ENCODE results near the gene MAML3.

Gene MAML3

DNA sequence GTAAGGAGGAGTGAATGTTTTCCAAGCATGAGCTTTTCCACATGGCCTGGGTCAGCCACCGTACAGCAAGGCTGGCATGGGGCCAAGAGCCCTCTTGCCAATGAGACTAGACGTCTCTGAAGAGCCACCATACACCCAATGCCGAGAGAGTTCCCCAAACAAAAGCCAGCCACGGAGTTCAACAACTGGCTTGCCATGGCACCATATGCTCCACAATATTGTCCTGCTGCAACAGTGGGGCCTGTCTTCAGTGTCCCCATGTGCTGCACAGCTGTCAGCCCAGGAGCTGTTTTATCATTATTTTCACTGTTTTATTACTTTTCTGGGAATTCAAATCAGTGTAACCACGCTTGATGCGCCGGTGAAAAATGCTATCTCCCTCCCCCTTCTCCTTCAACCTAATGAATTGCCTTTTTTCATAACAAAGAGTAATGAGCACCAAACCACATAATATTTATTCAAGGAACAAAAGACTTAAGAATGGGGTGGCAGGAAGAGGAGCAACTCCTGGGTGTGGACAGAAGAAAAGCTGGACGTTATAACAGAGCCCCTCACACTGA lies 18.4 kb downstream of the MAML3 start:
- Histone ChIP-seq H3K27ac (ENCODE audit: low read depth, low read length) (no peak overlapping the region), H3K9ac (ENCODE audit: low read length) (no peak overlapping the region), H3K4me1 (ENCODE audit: control insufficient read depth, insufficient read depth, low read length) (no peaks in the 10 kb centered on the region), H3K4me3 (ENCODE audit: low read length) (no peak overlapping the region), H3K27me3 (ENCODE audit: control insufficient read depth, insufficient read depth, low read length) (no peaks in the 10 kb centered on the region), H3K36me3 (ENCODE audit: control insufficient read depth, insufficient read depth, low read length) (no peaks in the 10 kb centered on the region)

DNA sequence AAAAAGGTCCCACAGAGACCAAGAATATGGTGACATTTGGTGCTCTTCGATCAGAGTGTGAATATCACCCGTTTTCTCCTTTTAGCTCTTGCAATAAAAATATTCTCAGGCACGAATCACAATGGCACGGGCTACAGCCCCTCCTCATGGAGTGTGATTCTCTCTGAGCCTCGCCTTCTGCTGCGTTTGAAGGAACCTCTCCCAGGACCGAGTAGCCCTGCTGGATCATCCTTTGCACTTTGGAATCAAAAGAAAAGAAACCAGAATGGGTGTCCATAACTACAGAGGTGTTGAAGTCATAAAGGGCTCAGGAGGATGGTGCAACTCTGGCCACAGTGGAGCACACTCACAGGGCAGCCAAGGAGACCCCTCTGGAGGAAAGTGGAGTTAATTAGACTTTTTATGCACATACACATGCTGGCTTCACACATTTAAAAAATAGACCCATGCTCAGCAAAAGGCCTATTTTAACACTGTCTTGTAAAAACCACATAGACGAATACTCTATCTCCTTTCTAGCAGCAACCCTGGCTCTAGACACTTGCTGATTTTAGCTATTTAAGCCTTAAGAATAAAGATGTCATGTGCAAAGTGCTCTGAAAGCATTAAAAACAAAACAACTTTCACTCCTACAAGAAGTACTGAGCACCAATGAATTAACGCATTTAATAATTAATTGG lies 19.1 kb downstream of the MAML3 start:
- no peak overlapping the region for H3K9ac ChIP-seq (ENCODE audit: low read length)
- H3K4me1 ChIP-seq (ENCODE audit: control insufficient read depth, insufficient read depth, low read length), result no peaks in the 10 kb centered on the region
- no peak overlapping the region for H3K27ac ChIP-seq (ENCODE audit: low read depth, low read length)
- H3K36me3 ChIP-seq (ENCODE audit: control insufficient read depth, insufficient read depth, low read length), result no peaks in the 10 kb centered on the region
- H3K4me3 ChIP-seq (ENCODE audit: low read length), result no peak overlapping the region
- H3K27me3 ChIP-seq (ENCODE audit: control insufficient read depth, insufficient read depth, low read length), result no peaks in the 10 kb centered on the region

DNA sequence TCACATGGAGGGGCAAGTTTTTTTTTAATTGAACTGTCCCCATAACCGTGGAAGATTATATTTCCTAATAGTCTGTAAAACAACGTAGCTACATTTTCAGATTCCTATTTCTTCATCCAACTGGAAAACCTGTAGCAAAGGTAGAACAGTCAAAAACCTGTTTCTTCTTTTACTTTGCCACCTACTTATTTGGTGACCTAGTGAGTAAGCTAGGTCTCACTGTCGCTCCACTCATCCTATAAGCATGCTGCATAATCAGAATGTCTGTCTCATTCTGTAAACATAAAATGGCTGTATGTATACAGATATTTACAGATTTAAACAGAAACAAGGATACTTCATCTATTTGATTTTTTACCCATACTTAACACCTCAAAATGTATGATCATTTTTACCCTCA lies 20.4 kb downstream of the MAML3 start:
- H3K4me1 ChIP-seq (ENCODE audit: control insufficient read depth, insufficient read depth, low read length), result no peaks in the 10 kb centered on the region
- no peak overlapping the region for H3K4me3 ChIP-seq (ENCODE audit: low read length)

DNA sequence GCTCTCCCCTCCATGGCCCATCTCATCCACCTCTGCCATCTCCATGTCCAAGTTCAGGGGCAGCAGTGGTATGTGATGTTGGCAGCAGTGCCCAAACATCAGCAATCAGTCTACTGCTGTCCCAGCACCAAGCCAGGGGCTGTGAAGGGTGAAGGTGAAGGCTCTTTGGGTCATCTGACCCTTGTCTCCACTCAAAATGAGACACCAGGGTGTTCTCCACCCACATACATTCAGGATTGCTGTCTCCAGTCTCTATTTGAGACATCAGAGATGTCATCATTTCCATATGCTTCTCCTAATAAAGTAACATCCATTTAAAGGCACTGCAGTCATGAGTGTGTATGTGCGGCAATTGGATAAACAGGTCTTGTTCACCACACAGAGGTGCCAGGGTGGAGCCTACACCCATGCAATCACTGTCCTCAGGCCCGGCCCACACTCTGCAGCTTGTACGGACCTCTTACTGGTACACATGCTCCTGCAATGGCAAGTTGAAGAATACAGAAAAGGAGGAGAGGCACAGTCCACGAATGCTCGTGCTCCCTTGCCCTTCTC lies 22.2 kb downstream of the MAML3 start:
- no peak overlapping the region for H3K4me3 ChIP-seq (ENCODE audit: low read length)
- H3K9ac ChIP-seq (ENCODE audit: low read length), result no peak overlapping the region
- H3K27me3 ChIP-seq (ENCODE audit: control insufficient read depth, insufficient read depth, low read length), result no peaks in the 10 kb centered on the region
- no peaks in the 10 kb centered on the region for H3K4me1 ChIP-seq (ENCODE audit: control insufficient read depth, insufficient read depth, low read length)
- H3K36me3 ChIP-seq (ENCODE audit: control insufficient read depth, insufficient read depth, low read length), result no peaks in the 10 kb centered on the region
- no peak overlapping the region for H3K27ac ChIP-seq (ENCODE audit: low read depth, low read length)

More for the DNA sequence above, 20.4 kb downstream of the MAML3 start:
- no peaks in the 10 kb centered on the region for H3K27me3 ChIP-seq (ENCODE audit: control insufficient read depth, insufficient read depth, low read length)
- H3K36me3 ChIP-seq (ENCODE audit: control insufficient read depth, insufficient read depth, low read length), result no peaks in the 10 kb centered on the region
- no peak overlapping the region for H3K27ac ChIP-seq (ENCODE audit: low read depth, low read length)
- no peak overlapping the region for H3K9ac ChIP-seq (ENCODE audit: low read length)

DNA sequence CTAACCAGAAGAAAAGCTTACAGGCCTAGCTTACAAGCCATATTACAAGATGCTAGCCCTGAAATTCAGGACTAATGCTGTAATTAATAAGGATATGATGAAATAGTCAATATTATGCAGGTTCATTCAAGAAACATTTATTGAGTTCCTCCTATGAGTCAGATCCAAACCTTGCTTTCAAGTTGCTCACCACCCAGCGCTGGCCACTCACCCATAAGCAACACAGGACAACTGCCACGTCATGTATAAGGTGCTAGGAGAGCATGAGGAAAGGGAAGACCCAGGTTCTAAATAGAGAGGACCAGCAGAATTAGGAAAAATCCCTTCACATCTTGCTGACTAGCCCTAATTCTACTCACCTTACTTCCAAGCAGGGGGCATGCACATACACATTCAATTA lies 23.3 kb downstream of the MAML3 start:
- no peak overlapping the region for H3K9ac ChIP-seq (ENCODE audit: low read length)
- H3K4me3 ChIP-seq (ENCODE audit: low read length), result no peak overlapping the region
- H3K27me3 ChIP-seq (ENCODE audit: control insufficient read depth, insufficient read depth, low read length), result no peaks in the 10 kb centered on the region
- H3K36me3 ChIP-seq (ENCODE audit: control insufficient read depth, insufficient read depth, low read length), result no peaks in the 10 kb centered on the region
- H3K27ac ChIP-seq (ENCODE audit: low read depth, low read length), result no peak overlapping the region
- no peaks in the 10 kb centered on the region for H3K4me1 ChIP-seq (ENCODE audit: control insufficient read depth, insufficient read depth, low read length)

DNA sequence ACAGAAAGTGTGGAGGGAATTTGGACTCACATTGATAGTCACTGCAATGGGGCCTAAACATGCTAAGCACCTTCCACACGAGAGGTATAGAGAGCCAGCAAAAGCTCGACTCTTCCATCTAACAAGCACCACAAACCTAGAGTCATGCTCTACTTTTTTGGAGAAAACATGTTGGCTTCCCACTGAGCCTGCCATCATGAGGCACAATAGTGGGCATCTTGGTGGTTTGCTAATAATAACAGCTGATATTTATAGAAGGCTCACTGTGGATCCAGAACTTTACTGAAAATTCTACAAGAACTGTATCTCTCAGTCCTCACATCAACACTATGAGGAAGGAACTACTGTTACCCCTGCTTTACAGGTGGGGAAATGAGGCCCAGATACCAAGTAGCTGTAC lies 26.6 kb downstream of the MAML3 start:
- no peaks in the 10 kb centered on the region for H3K27me3 ChIP-seq (ENCODE audit: control insufficient read depth, insufficient read depth, low read length)
- no peak overlapping the region for H3K27ac ChIP-seq (ENCODE audit: low read depth, low read length)
- H3K36me3 ChIP-seq (ENCODE audit: control insufficient read depth, insufficient read depth, low read length), result no peaks in the 10 kb centered on the region
- H3K4me1 ChIP-seq (ENCODE audit: control insufficient read depth, insufficient read depth, low read length), result no peaks in the 10 kb centered on the region
- no peak overlapping the region for H3K9ac ChIP-seq (ENCODE audit: low read length)
- no peak overlapping the region for H3K4me3 ChIP-seq (ENCODE audit: low read length)

DNA sequence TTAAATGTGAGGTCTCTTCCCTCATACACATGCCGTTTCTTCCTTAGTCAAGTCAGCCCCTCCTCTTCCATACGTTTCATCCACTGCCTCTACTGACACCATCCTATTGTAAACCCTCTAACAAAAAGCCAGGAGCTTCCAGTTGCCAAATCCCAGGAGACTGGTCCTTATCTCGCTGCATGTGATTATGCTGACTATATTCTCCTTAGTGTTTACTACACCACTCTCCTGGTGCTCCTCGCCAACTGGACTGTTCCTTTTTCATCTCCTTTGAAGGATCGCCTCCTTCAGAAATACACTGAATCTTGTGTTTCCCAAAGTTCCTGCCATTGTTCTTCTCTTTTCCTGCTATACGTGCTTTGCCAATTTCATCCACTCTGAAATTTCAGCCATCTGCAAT lies 27.7 kb downstream of the MAML3 start:
- Histone ChIP-seq H3K27ac (ENCODE audit: low read depth, low read length) (no peak overlapping the region), H3K4me1 (ENCODE audit: control insufficient read depth, insufficient read depth, low read length) (no peaks in the 10 kb centered on the region), H3K27me3 (ENCODE audit: control insufficient read depth, insufficient read depth, low read length) (no peaks in the 10 kb centered on the region), H3K9ac (ENCODE audit: low read length) (no peak overlapping the region), H3K4me3 (ENCODE audit: low read length) (no peak overlapping the region), H3K36me3 (ENCODE audit: control insufficient read depth, insufficient read depth, low read length) (no peaks in the 10 kb centered on the region)

DNA sequence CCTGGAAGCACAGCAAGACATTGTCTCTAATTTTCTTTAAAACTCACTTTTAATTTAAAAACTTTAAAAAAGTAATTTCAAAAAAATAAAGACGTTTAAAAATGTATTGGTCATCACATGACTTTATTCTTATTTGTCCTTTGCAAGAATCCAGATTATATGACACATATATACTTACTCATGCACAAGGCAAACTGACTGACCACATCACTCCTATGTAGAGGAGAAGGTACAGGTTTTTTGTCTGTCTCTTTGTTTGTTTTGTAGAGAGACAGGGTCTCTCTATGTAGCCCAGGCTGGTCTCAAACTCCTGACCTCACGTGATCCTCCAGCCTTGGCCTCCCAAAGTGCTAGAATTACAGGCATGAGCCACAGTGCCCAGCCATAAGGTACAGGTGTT lies 28.6 kb downstream of the MAML3 start:
- Histone ChIP-seq H3K9ac (ENCODE audit: low read length) (no peak overlapping the region), H3K27me3 (ENCODE audit: control insufficient read depth, insufficient read depth, low read length) (no peaks in the 10 kb centered on the region), H3K27ac (ENCODE audit: low read depth, low read length) (no peak overlapping the region), H3K4me3 (ENCODE audit: low read length) (no peak overlapping the region), H3K4me1 (ENCODE audit: control insufficient read depth, insufficient read depth, low read length) (no peaks in the 10 kb centered on the region), H3K36me3 (ENCODE audit: control insufficient read depth, insufficient read depth, low read length) (no peaks in the 10 kb centered on the region)

DNA sequence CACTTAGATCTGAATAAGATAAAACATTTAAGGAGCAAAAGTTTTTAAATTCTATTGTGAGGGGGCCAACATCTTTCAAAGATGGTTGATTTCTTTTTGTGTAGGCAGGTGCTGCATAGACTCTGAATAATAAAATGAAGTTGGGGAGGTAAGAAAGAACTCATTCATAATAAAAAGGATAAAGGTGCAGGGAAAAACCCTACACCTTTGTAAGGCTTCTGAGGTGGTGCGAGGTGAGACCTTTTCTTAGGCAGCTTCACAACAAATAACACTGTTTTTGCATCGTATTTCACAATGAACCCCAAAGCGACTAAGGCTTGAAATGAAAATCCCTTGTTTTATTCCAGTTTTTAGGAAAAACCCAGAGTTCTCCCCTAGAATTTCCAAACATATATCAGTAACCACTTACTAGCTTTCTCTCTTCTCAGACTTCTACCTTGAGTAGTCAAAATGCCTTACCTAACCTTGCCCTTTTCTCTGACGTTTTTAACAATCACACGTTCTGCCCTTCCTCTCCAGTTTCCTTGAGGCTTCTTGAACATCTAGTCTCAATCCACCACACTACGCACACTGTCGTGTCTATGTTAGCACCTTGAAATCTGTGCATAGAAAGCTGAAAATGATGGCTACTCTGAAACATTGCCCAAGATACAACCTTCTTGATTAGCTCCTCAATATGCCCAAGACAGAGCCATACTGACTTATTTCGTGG lies 30.2 kb downstream of the MAML3 start:
- Histone ChIP-seq H3K4me1 (ENCODE audit: control insufficient read depth, insufficient read depth, low read length) (no peaks in the 10 kb centered on the region), H3K9ac (ENCODE audit: low read length) (no peak overlapping the region), H3K27ac (ENCODE audit: low read depth, low read length) (no peak overlapping the region), H3K27me3 (ENCODE audit: control insufficient read depth, insufficient read depth, low read length) (no peaks in the 10 kb centered on the region), H3K36me3 (ENCODE audit: control insufficient read depth, insufficient read depth, low read length) (no peaks in the 10 kb centered on the region), H3K4me3 (ENCODE audit: low read length) (no peak overlapping the region)

DNA sequence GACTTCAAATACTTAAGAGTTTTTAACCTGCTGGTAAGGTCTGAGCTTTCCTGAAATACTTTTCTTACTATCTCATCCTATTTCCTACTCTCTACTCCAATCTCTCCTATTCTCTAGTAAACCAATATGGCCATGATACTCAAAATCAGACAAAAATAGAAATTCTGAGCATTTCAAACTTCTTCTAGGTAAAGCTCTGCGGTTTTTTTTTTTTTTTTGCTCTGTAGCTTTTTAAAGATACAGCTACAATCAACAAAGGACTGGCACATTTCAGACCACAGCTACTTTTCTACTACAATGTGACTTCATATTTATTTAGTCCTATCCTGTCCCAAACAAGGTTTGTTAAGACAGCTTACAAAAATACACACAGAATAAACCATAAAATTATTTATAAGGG lies 31.1 kb downstream of the MAML3 start:
- H3K36me3 ChIP-seq (ENCODE audit: control insufficient read depth, insufficient read depth, low read length), result no peaks in the 10 kb centered on the region
- H3K27me3 ChIP-seq (ENCODE audit: control insufficient read depth, insufficient read depth, low read length), result no peaks in the 10 kb centered on the region
- H3K4me3 ChIP-seq (ENCODE audit: low read length), result no peak overlapping the region
- no peak overlapping the region for H3K9ac ChIP-seq (ENCODE audit: low read length)
- H3K4me1 ChIP-seq (ENCODE audit: control insufficient read depth, insufficient read depth, low read length), result no peaks in the 10 kb centered on the region
- H3K27ac ChIP-seq (ENCODE audit: low read depth, low read length), result no peak overlapping the region

DNA sequence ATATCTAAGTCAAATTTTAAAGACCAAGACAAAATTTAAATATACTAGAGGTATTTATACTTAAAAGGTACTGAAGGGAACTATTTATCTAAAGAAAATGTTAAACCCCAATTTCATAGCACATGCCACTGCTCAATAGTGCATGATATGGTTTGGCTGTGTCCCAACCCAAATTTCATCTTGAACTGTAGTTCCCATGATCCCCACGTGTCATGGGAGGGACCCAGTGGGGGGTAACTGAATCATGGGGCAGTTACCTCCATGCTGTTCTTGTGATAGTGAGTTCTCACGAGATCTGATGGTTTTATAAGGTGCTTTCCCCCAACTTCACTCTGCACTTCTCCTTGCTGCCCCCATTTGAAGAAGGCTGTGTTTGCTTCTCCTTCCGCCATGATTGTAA lies 32.3 kb downstream of the MAML3 start:
- Histone ChIP-seq H3K27ac (ENCODE audit: low read depth, low read length) (no peak overlapping the region), H3K4me1 (ENCODE audit: control insufficient read depth, insufficient read depth, low read length) (no peaks in the 10 kb centered on the region), H3K36me3 (ENCODE audit: control insufficient read depth, insufficient read depth, low read length) (no peaks in the 10 kb centered on the region), H3K4me3 (ENCODE audit: low read length) (no peak overlapping the region), H3K9ac (ENCODE audit: low read length) (no peak overlapping the region), H3K27me3 (ENCODE audit: control insufficient read depth, insufficient read depth, low read length) (no peaks in the 10 kb centered on the region)

DNA sequence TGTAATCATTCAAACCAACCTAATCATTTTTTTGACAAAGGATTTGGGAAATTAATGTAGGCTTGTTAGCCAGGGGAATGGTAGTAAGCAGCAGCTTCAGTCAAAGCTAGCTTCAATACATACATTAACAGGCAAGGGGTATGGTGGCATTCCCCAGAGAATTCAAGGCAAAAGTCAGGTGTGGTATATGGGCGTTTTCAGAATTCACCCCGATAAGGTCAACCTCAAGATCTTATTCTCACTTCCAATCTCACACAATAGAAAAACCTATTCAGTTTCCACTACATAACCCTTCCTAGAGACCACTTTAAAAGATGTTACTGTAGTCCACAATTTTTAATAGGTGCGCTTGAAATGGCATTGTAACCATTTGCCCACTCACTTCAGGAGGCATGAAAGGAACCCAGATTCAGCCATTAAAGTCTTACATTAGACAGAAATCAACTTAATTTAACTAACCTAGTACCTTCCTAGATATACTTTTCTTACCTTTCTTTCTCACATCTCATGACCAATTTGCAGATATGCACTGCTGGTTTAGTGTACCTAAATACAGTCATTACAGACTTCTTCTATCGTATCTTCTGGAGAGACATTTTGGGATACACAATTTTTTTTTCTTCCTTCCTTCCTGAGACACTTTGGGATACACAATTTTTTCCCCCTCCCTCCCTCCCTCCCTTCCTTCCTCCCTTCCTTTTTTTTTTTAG lies 34.9 kb downstream of the MAML3 start:
- H3K9ac ChIP-seq (ENCODE audit: low read length), result no peak overlapping the region
- no peaks in the 10 kb centered on the region for H3K4me1 ChIP-seq (ENCODE audit: control insufficient read depth, insufficient read depth, low read length)
- no peak overlapping the region for H3K4me3 ChIP-seq (ENCODE audit: low read length)
- no peaks in the 10 kb centered on the region for H3K27me3 ChIP-seq (ENCODE audit: control insufficient read depth, insufficient read depth, low read length)
- H3K27ac ChIP-seq (ENCODE audit: low read depth, low read length), result no peak overlapping the region
- no peaks in the 10 kb centered on the region for H3K36me3 ChIP-seq (ENCODE audit: control insufficient read depth, insufficient read depth, low read length)
